Measurements from ENCODE around the gene KEL. TPM values are rescaled to one million over a fixed set of nuclear protein-coding genes. Genes with fewer than 3 reads are reported as not detected.

Gene KEL
- total RNA-seq, 4 donors from 2014 or later, result 0.98 to 1.8 TPM; not detected in 2

- intact Hi-C loops (cut with DNase I; ENCODE audit: low total_unique reads), result no loop called here
- TF ChIP-seq, protein P1, sequence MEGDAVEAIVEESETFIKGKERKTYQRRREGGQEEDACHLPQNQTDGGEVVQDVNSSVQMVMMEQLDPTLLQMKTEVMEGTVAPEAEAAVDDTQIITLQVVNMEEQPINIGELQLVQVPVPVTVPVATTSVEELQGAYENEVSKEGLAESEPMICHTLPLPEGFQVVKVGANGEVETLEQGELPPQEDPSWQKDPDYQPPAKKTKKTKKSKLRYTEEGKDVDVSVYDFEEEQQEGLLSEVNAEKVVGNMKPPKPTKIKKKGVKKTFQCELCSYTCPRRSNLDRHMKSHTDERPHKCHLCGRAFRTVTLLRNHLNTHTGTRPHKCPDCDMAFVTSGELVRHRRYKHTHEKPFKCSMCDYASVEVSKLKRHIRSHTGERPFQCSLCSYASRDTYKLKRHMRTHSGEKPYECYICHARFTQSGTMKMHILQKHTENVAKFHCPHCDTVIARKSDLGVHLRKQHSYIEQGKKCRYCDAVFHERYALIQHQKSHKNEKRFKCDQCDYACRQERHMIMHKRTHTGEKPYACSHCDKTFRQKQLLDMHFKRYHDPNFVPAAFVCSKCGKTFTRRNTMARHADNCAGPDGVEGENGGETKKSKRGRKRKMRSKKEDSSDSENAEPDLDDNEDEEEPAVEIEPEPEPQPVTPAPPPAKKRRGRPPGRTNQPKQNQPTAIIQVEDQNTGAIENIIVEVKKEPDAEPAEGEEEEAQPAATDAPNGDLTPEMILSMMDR (IDR thresholded peaks at IDR 0.05), result no peak
- no peak for TF ChIP-seq POLR2A (IDR thresholded peaks at IDR 0.05)
Measured at GRCh38 chr7:142935941-142936565, 26.1 kb downstream of the KEL start.

GRCh38 chr7:142934056-142934455 lies 28.1 kb downstream of the KEL start:
- H3K27ac ChIP-seq, result no peak overlapping the region

More at GRCh38 chr7:142935941-142936565, 26.1 kb downstream of the KEL start:
- Histone ChIP-seq H3K27ac (no peak overlapping the region), H3K4me1 (no peaks in the 10 kb centered on the region), H3K9me3 (no peaks in the 10 kb centered on the region), H3K4me3 (no peak overlapping the region), H3K27me3 (no peaks in the 10 kb centered on the region), H3K36me3 (no peaks in the 10 kb centered on the region)
- DNase-seq, result no peak

GRCh38 chr7:142933624-142934023 lies 28.5 kb downstream of the KEL start, which contains the start of gene TRPV5:
Gene TRPV5, minus strand, starts transcription at chr7:142933746. Its CDS starts 287 bp downstream, at chr7:142933459.
- TF ChIP-seq, protein P1 (IDR thresholded peaks at IDR 0.05), result no peak
- no peak for TF ChIP-seq POLR2A (IDR thresholded peaks at IDR 0.05)
- Histone ChIP-seq H3K4me1 (no peaks in the 10 kb centered on the region), H3K27ac (no peak within 1 kb of the TSS), H3K9me3 (no peaks in the 10 kb centered on the region), H3K36me3 (no peaks in the 10 kb centered on the region), H3K27me3 (no peaks in the 10 kb centered on the region), H3K4me3 (no peak within 1 kb of the TSS)
- intact Hi-C loops (cut with DNase I; ENCODE audit: low total_unique reads), result no loop called here
- no peak for DNase-seq

More at GRCh38 chr7:142934056-142934455, 28.1 kb downstream of the KEL start:
- Histone ChIP-seq H3K4me1 (no peaks in the 10 kb centered on the region), H3K9me3 (no peaks in the 10 kb centered on the region), H3K36me3 (no peaks in the 10 kb centered on the region), H3K4me3 (no peak overlapping the region), H3K27me3 (no peaks in the 10 kb centered on the region)
- intact Hi-C loops (cut with DNase I; ENCODE audit: low total_unique reads), result no loop called here
- DNase-seq, result no peak
- no peak for TF ChIP-seq POLR2A (IDR thresholded peaks at IDR 0.05)
- TF ChIP-seq, protein P1 (IDR thresholded peaks at IDR 0.05), result no peak

DNA sequence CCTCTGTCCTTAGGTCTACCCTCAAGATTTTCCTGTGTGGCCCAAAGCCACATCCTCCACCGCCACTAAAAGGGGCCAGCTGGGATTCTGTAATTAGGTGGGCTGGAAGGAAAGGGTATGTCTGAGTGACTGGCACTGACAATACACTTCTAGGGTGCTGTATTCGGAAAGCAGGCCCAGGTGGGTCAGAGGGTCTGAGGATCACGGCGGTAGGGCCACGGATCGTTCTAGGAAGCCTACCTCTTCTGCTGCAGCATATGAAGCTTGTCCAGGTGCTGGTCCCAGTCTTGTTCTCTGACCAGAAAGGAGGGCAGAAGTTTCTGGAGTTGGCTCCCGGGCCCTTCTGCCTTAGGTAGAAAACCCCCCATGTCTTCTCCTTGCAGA lies 29.1 kb downstream of the KEL start:
- H3K9me3 ChIP-seq, result no peaks in the 10 kb centered on the region
- H3K36me3 ChIP-seq, result no peaks in the 10 kb centered on the region
- intact Hi-C loops (cut with DNase I; ENCODE audit: low total_unique reads), result no loop called here
- TF ChIP-seq, protein P1 (IDR thresholded peaks at IDR 0.05), result no peak
- no peak for TF ChIP-seq POLR2A (IDR thresholded peaks at IDR 0.05)
- no peak for DNase-seq
- H3K4me1 ChIP-seq, result no peaks in the 10 kb centered on the region
- H3K27me3 ChIP-seq, result no peaks in the 10 kb centered on the region
- H3K27ac ChIP-seq, result no peak overlapping the region
- H3K4me3 ChIP-seq, result no peak overlapping the region

DNA sequence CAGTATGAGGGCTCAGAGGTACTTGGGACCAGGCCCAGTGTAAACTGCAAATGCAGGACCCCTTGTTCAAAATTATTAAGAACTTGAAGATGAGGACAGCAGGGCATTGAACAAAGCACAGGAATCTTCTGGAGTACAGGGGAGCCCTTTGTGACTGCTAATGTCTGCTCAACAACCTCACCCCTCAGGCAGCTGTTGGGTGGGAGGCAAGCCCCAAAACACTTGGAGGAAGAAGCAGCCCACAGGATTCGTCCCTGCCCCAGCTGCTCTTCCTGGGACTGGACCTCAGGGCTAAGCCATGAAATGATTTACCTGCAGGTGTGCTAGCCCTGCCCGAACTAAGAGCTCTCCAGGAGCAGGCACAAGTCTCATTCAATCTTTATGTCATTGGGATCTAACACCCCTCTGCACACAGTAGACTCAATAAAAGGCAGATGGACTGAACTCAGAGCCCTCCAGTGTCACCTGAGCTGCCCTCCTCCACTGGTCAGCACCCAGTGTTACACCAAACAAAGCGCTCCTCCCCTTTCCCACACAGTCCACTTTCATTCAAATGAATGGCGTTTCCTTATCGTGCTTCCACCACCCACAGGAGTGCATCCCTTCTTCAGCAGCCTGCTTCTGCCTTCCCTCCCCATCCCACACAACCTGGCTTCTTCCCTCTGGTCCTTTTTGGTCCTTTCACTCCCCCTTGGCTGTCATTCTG lies 29.6 kb downstream of the KEL start:
- DNase-seq, result no peak
- H3K4me1 ChIP-seq, result no peaks in the 10 kb centered on the region
- H3K27ac ChIP-seq, result no peak overlapping the region
- H3K4me3 ChIP-seq, result no peak overlapping the region
- intact Hi-C loops (cut with DNase I; ENCODE audit: low total_unique reads), result no loop called here
- H3K9me3 ChIP-seq, result no peaks in the 10 kb centered on the region
- TF ChIP-seq, protein P1 (IDR thresholded peaks at IDR 0.05), result no peak
- TF ChIP-seq POLR2A (IDR thresholded peaks at IDR 0.05), result no peak
- H3K27me3 ChIP-seq, result no peaks in the 10 kb centered on the region
- no peaks in the 10 kb centered on the region for H3K36me3 ChIP-seq
